A172 (cell line): ENCODE results near the gene BANK1. TPM values are rescaled to one million over a fixed set of nuclear protein-coding genes. Genes with fewer than 3 reads are reported as not detected.

Experiments
- DNase-seq: peaks from one replicate; pipeline ENCODE4 v3.0.0-alpha.2; 2015; ENCODE audit warnings: low spot score
- total RNA-seq: library from RNA; depleted of rRNA; stranded (reverse); fragments of >200 nt; shearing (Covaris generic); gene quantifications from 2 replicates; pipeline ENCODE4 v1.2.3, GENCODE V29; 2014

The BANK1 gene
- total RNA-seq, 1 experiment from 2014 or later, result 0.10 TPM

DNA sequence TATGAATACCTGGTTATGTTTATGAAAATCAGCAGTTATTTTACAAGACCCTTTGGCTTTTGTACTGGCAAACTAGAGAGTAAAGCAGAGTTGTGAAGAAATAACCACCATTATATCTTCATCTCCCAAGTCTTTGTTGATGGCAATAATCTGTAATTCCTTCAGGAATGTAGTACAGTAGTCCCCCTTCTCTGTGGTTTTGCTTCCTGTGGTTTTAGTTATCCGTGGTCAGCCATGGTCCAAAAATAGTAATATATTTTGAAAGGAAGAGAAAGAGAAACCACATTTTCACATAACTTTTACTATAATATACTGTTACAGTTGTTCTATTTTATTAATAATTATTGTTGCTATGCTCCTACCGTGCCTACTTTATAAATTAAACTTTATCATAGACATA lies 27.8 kb downstream of the BANK1 start:
- peak; percentile 48 for DNase-seq

DNA sequence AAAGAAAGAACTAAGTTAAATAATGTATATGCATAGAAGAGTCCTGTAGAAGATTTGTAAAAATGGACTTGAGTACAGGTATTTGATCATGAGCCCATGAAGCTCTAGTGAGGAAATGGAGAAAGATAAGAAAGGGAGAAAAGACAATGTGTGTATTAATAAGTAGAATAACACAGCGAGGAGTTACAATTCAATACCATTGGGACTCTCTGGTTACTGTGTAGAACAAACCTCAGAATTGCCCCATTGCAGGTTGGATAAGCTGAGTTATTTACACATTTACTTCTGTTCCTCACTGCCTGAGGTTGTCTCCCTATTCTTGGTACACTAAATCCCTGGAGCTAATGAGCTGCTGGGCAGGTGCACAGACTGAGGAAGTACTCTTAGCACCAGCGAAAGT lies 33.3 kb downstream of the BANK1 start:
- DNase-seq, result no peak

DNA sequence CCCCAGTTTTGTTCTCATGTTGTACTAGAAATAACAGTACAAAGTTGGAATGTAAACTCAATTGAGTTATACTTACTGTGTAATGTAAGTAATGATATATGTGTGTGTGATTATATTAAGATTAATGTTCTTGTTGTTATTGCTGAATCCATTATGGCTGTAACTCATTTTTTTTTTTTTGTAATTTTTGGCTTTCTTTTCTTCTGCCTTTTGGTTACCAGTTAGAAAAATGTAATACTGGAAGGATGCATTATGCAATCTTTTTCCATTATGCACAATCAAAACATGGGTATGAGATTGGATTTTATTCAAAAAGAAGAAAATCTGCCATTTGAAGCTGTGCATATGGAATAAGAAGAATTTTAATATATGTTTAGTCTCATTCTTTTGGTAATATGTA lies 34.0 kb downstream of the BANK1 start:
- no peak for DNase-seq

DNA sequence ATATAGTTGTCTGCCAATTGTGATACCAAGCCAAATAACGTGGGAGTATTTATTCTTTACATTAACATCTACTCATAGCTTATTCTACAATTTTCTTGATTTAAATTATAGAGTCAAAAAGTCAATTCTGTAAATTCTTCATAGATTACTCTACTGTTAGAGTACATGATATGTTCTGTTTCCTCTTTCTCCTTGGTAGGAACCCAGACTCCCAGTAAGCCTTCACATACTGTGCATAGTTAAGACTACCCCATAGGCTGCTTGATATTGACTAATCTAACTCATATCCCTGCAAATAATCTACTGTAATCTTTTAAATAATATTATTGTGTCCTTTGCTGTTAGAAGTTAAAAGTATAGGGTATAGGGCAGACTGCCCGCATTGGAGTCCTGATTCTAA lies 35.4 kb downstream of the BANK1 start:
- DNase-seq, result no peak

DNA sequence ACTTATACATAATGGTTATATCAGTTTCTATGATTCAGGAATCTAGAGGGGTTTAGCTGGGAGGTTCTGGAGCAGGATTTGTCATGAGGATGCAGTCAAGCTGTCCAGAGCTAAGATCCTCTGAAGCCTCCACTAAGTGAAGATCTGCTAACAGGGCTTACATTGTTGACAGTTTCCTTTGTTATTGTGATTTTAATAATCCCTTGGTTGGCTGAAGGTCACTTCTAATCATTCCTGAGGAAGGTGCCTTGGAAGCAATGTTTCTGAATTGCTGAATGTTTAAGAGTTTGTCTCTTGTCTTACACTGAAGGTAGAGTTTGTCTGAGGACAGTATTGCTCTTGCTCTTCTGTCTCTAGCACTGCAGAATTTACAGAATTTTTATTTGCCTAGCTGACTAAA lies 41.3 kb downstream of the BANK1 start:
- DNase-seq, result no peak

- DNase-seq, result no peak
Measured at GRCh38 chr4:101833480-101833879, 43.0 kb downstream of the BANK1 start.

DNA sequence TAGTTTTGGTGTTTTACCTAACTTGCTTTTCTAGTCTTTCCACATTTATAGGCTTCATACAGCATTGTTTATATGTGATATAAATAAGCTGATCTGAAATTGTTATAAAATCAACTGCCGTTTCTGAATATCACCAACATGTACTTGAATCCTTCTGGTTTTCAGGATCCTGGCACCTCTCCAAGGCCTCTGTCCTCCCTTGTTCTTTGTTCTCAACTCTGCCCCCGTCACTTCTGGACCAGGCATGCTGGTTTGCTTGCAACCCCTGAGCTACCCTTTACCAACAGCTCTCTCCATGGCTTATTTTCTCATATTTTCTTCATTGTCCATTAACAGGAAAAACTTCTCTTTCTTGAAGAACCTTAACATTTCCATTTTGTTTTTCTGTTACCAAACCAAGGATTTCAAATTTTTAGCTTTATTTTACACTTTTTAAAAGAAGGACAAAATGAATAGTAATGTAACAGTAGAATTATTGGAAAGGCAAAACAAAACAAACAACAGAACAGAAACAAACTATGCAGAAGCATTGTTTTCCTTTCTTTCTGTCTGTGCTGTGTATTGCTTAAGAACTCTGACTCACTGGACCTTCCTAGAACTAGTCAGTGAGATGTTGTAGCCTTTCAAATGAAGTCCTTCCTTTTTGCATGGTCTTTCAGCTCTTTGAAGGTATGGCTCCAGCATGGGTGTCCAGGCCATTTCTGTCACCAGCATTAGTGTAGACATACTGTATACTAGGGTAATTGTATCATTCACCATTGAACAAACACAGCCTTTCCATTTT lies 44.8 kb downstream of the BANK1 start:
- DNase-seq, result peak; percentile 9

- DNase-seq, result no peak
Measured at GRCh38 chr4:101843054-101843453, 52.5 kb downstream of the BANK1 start.

GRCh38 chr4:101846550-101846949 lies 56.0 kb downstream of the BANK1 start:
- DNase-seq, result peak; percentile 37

GRCh38 chr4:101850698-101851097 lies 60.2 kb downstream of the BANK1 start:
- no peak for DNase-seq

DNA sequence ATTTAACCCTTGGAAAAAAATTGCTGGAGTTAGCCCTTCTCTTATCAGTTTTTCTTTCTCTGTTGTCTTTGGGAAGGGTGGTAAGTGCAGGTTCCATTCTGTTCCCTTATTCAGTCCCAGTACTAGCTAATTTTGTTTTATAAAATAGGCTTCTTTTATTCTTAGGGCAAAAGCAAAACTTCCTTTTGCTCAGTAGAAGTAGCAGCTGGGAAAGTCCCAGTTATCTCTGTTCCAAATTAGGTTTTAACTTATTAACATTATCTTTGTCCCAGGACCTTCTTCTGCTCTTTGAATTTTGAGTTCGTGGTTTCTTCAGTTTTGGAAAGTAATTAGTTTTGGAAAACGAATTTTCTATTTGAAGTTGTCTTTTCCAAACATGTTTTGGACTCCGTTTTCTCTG lies 61.1 kb downstream of the BANK1 start:
- no peak for DNase-seq

GRCh38 chr4:101853028-101853427 lies 62.5 kb downstream of the BANK1 start:
- no peak for DNase-seq

GRCh38 chr4:101853691-101854090 lies 63.2 kb downstream of the BANK1 start:
- peak; percentile 66 for DNase-seq

DNA sequence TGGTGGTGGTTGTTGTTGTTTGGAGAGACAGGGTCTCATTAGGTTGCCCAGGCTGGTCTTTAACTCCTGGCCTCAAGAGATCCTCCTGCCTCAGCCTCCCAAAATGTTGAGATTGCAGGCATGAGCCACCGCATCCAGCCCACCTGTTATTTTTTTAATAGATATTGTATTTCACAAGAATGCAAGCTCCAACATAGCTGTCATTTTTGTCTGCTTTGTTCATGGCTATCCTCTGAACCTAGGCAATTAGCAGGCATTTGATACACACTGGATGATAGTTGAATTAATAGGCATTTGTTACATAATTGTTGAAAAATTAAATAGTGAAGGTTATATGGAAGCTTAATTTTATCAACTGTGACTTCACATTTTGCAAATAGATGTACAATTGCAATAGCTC lies 64.7 kb downstream of the BANK1 start:
- DNase-seq, result no peak

- no peak for DNase-seq
Measured at GRCh38 chr4:101856149-101856548, 65.6 kb downstream of the BANK1 start.

DNA sequence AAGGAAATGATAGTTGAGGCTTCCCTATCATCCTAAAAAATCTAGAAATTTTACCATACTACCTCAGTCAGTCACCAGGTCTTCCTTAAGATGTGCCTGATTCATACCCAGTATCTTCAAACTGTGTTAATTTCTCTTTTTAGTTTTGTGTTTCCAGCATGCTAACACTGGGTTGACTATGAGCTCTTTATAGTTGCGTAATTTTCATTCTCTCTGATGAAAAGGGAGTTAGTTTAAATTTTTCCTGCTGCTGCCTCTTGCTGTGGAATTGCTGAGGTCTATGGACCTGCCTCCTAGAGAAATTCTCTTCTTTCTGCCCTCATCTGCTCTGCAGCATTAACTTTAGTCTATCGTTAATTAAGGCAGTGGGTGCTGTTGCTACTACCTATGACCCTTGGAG lies 66.6 kb downstream of the BANK1 start:
- no peak for DNase-seq

DNA sequence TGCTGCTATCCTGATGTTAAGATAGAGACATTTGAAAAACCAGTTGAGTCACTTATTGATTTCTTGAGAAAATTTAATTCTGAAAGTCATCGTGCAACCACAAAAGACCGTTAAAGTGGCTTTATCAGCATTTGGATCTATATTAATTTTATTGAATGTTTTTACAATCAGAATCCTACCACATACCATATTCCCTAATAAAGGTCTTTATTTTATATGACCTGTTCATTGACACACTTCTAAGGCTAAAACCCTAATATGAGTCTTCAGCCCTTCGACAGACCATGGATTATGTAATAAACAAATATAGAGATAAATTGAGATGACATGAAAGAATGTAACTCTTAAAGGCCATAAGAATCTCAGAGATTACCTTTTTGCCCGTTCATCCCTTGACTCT lies 68.1 kb downstream of the BANK1 start:
- no peak for DNase-seq

DNA sequence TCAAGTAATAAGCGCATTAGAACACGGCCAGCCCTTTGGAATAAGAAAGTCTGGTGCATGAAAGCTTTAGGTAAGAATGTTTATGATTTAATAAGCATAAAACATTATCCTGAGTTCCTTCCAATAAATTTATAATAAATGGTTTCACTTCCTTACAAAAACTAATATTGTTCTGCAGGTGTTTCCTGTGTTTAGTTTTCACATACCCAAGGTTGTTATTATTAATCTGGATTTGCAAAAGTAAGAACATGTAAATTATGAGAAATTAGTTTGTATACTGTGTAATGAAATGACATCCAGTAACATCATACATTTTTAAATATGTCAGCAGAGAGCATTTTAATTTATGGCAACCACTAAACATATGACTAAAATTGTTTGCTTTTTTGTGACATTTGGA lies 72.1 kb downstream of the BANK1 start:
- DNase-seq, result no peak

GRCh38 chr4:101864660-101865059 lies 74.1 kb downstream of the BANK1 start:
- DNase-seq, result no peak

GRCh38 chr4:101865501-101866062 lies 75.1 kb downstream of the BANK1 start:
- DNase-seq, result peak; percentile 49

DNA sequence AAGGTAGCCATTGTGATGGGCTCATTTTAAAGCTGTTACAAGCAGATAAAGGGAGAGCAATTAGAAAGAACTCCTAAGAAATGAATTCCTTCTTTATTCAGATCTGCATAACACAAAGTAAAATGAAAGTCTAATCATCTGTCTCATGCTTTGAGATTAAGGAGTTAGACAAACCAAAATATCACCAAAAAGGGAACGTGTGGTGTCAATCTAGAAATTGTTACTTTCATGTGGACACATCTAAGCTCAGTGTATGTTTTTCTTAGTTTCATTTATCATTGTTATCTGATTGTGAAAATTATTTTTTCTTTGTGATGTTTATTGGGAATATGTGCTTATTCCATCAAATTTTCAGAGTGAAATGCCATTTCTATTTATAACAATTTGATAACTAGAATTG lies 80.3 kb downstream of the BANK1 start:
- no peak for DNase-seq

- DNase-seq, result peak; percentile 15
Measured at GRCh38 chr4:101871962-101872676, 81.6 kb downstream of the BANK1 start.

DNA sequence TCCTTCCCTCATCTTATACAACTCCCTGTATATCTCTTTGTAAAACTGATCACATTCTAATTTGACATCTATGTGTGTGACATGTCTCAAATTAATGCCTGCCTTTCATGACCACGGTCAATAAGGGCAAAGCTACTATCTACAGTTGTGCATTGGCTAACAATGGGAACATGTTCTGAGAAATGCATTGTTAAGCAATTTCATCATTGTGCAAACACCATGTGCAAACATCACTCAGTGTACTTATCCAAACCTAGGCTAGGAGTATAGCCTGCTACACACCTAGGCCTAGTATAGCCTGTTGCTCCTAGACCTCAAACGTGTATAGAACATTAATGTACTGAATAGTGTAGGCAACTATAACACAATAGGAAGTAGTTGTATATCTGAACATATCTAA lies 95.0 kb downstream of the BANK1 start:
- no peak for DNase-seq
